ENCODE results near the gene PDE3B. TPM values are rescaled to one million over a fixed set of nuclear protein-coding genes. Genes with fewer than 3 reads are reported as not detected.

The PDE3B gene
- total and polyA plus RNA-seq, 2 of the 4 experiments (the other 2 are of a cell fraction) = 0.21 to 1.3 TPM

DNA sequence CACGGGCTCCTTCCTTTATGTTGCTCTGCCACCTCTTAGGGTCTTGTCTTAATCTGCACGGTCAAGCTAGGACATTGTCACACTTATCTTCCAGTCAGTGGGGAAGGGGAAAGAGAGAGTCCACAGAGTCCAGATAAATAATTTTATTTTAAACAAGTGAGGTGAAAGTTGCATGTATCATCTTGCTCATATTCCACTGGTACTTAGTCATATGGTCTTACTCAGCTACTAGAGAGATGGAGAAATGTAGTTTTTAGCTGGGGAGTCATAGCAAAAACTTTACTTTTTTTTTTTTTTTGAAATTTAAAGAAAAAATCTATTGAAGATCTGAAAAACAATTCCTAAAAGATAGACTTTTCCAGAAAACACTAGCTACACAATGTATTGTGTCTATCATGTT, 29.0 kb downstream of the PDE3B start:
- POLR2A ChIA-PET (ENCODE audit: unreplicated experiment) = no interaction called here
- intact Hi-C loops (cut with micrococcal nuclease) = no loop called here
- dilution Hi-C loops (cut with HindIII; ENCODE audit: low sequenced_read_pairs, unreplicated experiment) = no loop called here

More for the DNA sequence above, 29.0 kb downstream of the PDE3B start:
- Histone ChIP-seq H2BK5ac (ENCODE audit: low read depth, low read length, poor library complexity, severe bottlenecking) (no peak overlapping the region), H3K27me3 (ENCODE audit: control insufficient read depth, insufficient read depth, low read length) (no peaks in the 10 kb centered on the region), H2BK15ac (ENCODE audit: low read depth, low read length) (no peak overlapping the region), H3K4me3 (ENCODE audit: insufficient read depth, low read depth, low read length) (no peak overlapping the region), H4K20me1 (ENCODE audit: insufficient read depth, low read length) (no peaks in the 10 kb centered on the region), H3K4me2 (ENCODE audit: low read depth, low read length) (peak overlapping the region; percentile 88), H4K8ac (ENCODE audit: low read depth in 2 of 2, low read length in 2 of 2) (no peak overlapping the region), H3K27ac (ENCODE audit: insufficient read depth, low read length) (peak overlapping the region; percentile 50; the same call in 1 of the 2 replicates), H2BK20ac (ENCODE audit: low read depth, low read length) (no peak overlapping the region), H3K56ac (ENCODE audit: extremely low read depth, insufficient read depth, low read length) (no peak overlapping the region), H3K14ac (replicated peaks; ENCODE audit: low read depth, low read length) (no peak overlapping the region), H4K5ac (ENCODE audit: low read depth, low read length) (no peak overlapping the region), H3K9ac (ENCODE audit: low read depth, low read length) (no peak overlapping the region), H3K9me1 (ENCODE audit: insufficient read depth, low read length) (no peaks in the 10 kb centered on the region; the same call in 1 of the 2 replicates), H3K4ac (ENCODE audit: low read depth, low read length) (no peak overlapping the region), H3K18ac (ENCODE audit: low read depth, low read length) (peak overlapping the region; percentile 12; the same call in 1 of the 2 replicates), H3K23ac (ENCODE audit: low read depth, low read length) (no peak overlapping the region), H2AFZ (replicated peaks; ENCODE audit: low read length, poor library complexity) (no peak overlapping the region), H2BK120ac (ENCODE audit: low read depth, low read length) (no peak overlapping the region), H2AK9ac (replicated peaks; ENCODE audit: low read depth, low read length, poor library complexity) (no peak overlapping the region), H3K9me3 (ENCODE audit: control insufficient read depth, insufficient read depth, low read length) (no peaks in the 10 kb centered on the region), H3K4me1 (ENCODE audit: control insufficient read depth, insufficient read depth, low read length) (peaks cover 6% of the 10 kb centered on the region), H4K91ac (ENCODE audit: insufficient read depth, low read depth, low read length) (no peak overlapping the region), H3K36me3 (ENCODE audit: control insufficient read depth, insufficient read depth, low read length) (no peaks in the 10 kb centered on the region), H3K79me1 (ENCODE audit: low read depth in 1 of 2, low read length in 2 of 2) (no peaks in the 10 kb centered on the region), H2AK5ac (ENCODE audit: low read depth, low read length) (no peak overlapping the region)
- no TSS peak for BruUV-seq (replicated peaks)
- peak; percentile 95 for ATAC-seq (ENCODE audit: low read depth)
- TF ChIP-seq, protein P1, sequence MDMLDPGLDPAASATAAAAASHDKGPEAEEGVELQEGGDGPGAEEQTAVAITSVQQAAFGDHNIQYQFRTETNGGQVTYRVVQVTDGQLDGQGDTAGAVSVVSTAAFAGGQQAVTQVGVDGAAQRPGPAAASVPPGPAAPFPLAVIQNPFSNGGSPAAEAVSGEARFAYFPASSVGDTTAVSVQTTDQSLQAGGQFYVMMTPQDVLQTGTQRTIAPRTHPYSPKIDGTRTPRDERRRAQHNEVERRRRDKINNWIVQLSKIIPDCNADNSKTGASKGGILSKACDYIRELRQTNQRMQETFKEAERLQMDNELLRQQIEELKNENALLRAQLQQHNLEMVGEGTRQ (IDR thresholded peaks at IDR 0.05; ENCODE audit: low read depth, low read length) = no peak
- TF ChIP-seq CHD1 (IDR thresholded peaks at IDR 0.05; ENCODE audit: low read depth, low read length) = no peak
- TF ChIP-seq CEBPB (IDR thresholded peaks at IDR 0.05; ENCODE audit: low read depth, low read length) = peak; percentile 53; the same call in 1 of the 2 replicates
- 0 out of 2 replicates have a peak, but pooled peaks have one; percentile 41 for TF ChIP-seq FOS (IDR thresholded peaks at IDR 0.05; ENCODE audit: low read depth, low read length)
- in situ Hi-C loops (cut with MboI; ENCODE audit: low sequenced_read_pairs) = no loop called here
- peak; percentile 73 for DNase-seq
- no CpG with 5 or more reads among the region's 2 CpGs for WGBS, 2 experiments (ENCODE audit: extremely low coverage in 2 of 2, insufficient read length in 1 of 2)
- CTCF ChIA-PET = no interaction called here

Data from IMR-90 (cell line).